ENCODE measurements around the gene LYSMD3.

- TF ChIP-seq, protein P1, sequence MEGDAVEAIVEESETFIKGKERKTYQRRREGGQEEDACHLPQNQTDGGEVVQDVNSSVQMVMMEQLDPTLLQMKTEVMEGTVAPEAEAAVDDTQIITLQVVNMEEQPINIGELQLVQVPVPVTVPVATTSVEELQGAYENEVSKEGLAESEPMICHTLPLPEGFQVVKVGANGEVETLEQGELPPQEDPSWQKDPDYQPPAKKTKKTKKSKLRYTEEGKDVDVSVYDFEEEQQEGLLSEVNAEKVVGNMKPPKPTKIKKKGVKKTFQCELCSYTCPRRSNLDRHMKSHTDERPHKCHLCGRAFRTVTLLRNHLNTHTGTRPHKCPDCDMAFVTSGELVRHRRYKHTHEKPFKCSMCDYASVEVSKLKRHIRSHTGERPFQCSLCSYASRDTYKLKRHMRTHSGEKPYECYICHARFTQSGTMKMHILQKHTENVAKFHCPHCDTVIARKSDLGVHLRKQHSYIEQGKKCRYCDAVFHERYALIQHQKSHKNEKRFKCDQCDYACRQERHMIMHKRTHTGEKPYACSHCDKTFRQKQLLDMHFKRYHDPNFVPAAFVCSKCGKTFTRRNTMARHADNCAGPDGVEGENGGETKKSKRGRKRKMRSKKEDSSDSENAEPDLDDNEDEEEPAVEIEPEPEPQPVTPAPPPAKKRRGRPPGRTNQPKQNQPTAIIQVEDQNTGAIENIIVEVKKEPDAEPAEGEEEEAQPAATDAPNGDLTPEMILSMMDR (IDR thresholded peaks at IDR 0.05), result no peak
- no peak for TF ChIP-seq ZFX (IDR thresholded peaks at IDR 0.05; ENCODE audit: borderline replicate concordance)
Measured at GRCh38 chr5:90534922-90535321, 5.5 kb upstream of the LYSMD3 start.
